Activated CD4-positive, alpha-beta T cell treated with anti-CD3 and anti-CD28 coated beads for 1 hour (primary cell): ENCODE measurements around the gene MANEAL.
"Not testable (repeated sequence)": the region's sequence is repeated elsewhere in the genome, so short reads cannot be mapped to it uniquely, and the experiment has no call there.

Source experiments
- DNase-seq: peaks from one replicate; pipeline ENCODE4 v3.0.0-alpha.2; 2020

Gene MANEAL, protein sequence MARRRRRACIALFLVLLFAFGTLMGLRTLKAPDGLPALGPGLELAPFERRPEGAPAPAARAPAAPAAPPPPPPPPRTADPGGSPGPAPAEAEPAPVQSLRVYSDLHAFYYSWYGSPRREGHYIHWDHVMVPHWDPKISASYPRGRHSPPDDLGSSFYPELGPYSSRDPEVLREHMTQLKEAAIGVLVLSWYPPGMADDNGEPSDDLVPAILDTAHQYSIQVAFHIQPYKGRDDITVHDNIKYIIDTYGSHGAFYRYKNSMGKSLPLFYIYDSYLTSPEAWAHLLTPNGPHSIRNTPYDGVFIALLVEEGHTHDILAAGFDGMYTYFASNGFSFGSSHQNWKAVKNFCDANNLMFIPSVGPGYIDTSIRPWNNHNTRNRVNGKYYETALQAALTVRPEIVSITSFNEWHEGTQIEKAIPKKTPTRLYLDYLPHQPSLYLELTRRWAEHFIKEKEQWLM

DNA sequence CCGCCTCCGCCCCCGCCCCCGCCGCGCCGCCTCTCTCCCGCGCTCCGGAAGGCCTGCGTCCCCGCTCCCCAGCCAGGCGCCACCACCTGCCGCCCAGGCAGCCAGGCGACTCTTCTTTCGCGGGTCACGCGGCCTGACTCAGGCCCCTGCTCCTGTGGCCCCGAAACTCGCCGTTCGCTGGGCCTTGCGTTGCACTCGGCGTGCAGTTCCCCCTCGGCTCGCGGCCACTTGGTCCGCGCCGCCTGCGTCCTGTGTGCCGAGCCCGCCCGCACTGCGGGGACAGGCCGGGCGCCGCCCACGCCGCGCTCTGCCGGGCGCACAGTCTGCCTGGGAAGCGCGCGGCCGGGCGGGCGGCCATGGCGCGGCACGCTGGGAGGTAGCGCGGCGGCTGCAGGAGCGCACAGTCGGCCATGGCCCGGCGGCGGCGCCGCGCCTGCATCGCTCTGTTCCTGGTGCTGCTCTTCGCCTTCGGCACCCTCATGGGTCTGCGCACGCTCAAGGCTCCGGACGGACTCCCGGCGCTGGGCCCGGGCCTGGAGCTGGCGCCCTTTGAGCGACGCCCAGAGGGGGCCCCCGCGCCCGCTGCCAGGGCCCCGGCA is at the start of gene MANEAL:
Gene MANEAL, plus strand, starts transcription at position 75 of the 599 bp plus-strand sequence. Its CDS starts 336 bp downstream, at position 411.
- DNase-seq, result no peak

DNA sequence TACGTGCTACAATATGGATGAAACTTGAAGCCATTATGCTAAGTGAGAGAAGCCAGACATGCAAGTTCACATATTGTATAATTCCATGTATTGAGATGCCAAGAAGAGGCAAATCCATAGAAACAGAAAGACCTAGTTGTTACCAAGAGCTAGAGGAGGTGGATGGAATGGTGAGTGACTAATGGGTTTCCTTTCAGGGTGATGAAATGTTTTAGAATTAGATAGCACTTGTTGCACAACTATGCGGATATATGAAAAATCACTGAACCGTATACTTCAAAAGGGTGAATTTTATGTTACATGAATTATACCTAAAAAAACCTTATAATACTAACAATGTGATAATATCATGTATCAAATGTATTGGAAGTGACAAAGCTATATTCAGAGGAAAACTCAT is 46.8 kb upstream of the MANEAL start:
- no peak for DNase-seq

DNA sequence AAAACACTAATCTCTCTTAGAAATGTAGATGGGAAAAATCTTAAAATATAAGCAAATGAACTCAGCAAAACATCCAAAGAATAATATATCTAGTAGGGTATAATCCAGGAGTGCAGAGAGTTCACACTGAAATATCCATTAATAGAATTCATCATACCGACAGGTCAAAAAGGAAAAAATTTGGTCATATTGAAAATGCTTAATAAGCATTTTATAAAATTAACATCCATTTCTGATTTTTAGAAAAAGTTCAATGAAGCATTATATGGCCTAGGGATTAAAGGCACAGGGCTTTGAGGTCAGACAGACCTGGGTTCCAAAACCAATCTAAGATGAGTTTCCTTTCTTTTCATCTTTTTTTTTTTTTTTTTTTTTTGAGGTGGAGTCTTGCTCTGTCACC is 45.1 kb upstream of the MANEAL start:
- no peak for DNase-seq

DNA sequence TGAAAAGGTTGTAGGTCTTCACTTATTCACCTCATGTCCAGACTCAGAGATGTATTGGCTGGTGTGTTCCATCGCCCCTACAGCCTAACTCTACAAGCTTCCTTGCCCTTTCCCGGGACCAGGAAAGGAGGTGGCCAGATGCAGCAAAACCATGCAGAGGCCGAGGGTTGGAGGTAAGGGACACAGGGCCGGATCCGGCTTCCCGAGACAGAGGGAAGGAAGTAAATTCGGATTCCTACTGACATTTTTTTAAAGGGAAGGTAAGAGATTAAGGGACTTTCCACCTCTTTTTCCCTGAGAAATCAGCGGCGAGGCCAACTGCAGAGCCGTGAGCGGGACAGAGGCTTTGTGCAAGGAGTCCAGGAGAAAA is 41.4 kb upstream of the MANEAL start:
- DNase-seq, result no peak

DNA sequence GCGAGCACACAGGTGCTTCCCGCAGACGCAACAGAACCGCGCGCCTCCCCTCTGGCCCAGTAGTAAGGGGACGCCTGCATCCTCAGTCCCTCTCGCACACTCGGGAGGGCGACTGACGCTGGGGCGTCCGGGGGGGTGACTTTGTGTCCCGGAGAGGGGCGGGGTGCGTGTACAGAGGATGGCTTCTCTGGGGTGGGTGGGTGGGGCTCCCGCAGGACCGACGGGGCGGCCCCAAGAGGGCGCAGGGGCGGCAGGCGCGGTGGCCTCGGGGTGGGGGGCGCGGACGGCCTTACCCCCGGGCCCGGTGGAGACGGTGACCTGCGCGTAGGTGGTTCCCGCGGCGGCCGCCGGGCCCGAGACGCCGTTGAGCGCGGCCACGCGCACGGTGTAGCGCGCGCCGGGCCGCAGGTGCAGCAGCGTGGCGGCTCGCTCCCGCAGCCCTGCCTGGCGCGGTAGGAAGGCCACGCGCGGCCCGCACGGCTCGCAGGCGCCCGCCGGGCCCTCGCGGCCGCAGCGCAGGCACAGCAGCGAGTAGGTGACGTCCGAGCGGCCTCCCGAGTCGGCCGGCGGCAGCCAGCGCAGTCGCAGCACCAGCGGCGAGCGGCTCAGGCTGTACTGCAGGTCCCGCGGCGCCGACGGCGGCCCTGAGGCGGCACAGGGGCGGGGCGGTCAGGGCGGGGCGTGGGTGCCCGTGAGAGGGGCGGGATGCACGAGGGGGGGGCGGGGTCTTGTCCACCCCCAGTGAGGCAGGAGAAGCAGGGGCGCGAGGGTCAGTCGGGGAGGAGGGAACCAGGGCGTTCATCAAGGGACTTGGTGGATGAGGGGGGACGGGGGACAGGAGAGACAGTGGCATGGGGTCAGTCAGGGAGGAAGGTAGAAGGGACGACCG is 40.8 kb upstream of the MANEAL start:
- DNase-seq, result no peak

DNA sequence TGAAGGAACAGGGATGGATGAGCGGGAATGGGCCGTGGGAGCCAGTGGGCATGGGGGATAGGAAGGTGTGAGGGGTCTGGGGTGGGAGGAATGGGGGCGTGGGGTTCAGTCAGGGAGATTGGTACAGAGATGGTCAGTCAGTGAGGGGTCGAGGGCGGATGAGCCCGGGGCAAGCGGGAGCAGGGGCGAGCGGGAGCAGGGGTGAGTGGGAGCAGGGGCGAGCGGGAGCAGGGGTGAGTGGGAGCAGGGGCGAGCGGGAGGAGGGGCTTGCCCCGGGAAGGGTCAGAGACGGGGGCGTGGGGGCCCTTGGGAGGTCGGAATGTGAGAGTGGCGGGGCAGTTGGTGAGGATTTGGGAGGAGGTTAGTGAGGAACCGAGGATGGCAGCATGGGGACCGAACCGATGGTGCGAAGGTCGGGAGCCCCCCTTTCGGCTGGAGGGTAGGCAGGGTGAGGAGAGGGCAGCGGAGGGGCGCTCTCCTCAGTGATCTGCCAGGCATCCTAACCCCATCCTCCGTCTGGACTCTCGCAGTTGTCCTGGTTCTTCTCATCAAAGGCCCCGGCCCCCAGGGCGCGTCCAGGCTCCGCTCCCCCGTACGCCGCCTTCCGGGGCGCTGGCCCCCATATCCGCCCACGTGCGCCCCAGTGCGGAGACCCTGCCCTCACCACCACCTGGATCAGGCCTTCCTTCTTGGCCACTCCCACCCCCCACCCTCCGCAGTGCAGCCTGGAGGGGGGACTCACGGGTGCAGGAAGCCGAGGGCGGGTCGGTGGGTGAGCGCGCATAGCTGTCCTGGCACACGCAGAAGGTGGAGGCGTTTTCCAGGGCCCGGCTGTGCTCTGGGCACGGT is 40.0 kb upstream of the MANEAL start:
- DNase-seq, result no peak

DNA sequence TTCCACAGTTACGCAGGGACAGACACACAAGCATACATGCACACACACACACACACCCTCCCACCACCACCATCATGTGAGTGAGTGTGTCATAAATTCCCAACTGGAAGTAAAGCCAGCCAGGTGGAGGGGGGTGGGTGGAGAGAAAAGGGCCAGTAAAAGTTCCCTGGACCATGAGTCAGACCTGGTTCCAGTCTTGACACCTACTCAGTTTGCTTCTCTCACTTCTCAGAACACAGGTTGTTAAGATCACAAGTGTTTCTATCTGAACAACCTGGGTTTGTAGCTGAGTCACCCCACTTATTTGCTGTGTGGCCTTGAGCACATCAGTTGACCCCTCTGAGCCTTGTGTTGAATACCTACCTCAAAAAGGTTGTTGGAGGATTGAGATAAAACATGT is 38.4 kb upstream of the MANEAL start:
- no peak for DNase-seq

DNA sequence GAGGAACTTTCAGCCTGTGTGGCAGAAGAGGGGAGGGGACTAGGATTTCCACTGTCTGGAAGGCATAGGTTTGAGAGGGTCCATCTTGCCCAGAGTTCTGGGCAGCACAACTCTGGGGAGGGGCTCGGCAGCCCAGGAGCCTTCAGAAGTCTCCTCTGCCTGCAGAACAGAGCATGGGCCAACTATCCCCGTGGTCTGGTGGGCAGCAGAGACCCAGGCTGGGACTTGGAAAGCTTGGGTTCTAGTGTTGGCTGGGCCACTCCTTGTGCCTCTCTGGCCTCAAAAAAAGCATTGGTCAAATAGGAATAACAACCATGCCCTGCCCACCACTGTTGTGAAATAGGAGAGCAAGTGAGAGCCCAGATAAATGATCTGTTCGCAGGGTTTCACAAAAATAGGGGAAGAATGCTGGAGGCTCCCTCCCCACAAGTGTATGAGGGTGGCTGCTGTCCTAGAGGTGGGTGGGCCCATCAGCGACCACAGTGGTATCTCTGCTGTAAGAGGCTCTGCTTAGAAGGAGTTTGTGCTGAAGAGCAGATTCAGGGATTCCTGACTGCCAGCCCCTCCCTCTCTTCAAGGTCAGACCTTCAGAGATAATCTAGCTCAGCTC is 37.6 kb upstream of the MANEAL start:
- DNase-seq, result no peak

DNA sequence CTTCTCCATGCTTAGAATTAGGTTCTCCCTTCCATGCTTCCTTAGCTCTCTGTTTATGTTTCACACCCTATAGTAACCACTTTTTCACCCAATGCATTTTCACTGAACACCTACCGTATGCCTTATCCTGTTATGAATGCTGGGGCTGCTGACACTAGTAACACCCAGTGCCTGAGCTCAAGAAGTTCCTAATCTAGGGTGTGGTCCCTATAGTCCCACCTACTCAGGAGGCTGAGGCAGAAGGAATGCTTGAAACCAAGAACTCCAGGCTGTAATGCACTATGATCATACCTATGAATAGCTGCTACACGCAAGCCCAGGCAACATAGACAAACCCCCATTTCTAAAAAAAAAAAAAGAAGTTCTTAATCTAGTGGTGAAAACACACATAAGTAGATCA is 34.2 kb upstream of the MANEAL start:
- DNase-seq, result no peak

DNA sequence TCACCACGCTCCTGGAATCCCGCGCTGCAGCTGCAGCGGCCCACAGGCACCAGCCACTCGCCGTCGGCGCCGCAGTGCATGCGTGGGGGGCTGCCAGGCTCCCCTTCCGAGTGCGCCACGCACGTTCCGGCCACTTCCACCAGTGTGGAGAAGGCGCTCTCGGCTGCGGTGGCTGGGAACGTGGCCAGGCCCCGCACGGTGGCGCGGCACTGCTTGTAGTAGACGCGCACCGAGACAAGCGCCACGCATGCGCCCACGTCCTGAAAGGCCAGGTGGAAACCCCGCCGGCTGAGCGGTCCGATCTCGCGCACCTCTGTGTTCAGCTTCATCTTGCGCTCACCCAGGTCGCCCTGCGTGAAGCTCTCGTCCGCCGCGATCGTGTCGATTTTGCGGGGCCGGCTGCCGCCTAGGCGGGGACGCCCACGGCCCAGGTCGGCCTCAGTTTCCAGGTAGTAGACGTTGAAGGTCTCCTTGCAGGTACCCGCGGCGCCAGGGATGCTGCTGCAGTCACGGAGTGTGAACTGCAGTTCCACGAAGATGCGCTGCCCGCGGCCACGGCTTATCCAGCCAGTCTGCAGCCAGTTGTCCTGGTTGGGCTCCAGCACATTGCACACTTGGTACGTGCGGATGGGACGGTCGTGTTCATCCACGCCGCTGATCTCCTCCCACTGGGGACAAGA is 32.1 kb upstream of the MANEAL start:
- DNase-seq, result no peak

DNA sequence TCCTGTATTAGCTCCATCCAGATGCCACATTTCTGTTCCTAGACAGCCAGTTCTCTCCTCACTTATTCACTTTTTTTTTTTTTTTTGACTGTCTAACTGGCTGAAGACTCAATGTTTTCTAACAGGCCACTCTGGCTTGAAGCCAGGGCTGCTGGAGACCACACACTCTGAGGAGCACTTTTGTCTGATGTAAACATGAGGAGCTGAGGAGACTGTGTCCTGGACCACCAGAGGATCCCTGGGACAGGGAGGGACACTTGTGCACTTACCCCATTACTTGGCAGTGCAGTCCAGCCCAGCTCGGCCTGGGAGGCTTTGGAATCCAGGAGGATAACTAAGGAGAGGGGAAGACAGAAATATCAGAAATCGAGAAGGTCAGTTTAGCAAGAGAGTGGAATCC is 31.1 kb upstream of the MANEAL start:
- DNase-seq, result no peak

DNA sequence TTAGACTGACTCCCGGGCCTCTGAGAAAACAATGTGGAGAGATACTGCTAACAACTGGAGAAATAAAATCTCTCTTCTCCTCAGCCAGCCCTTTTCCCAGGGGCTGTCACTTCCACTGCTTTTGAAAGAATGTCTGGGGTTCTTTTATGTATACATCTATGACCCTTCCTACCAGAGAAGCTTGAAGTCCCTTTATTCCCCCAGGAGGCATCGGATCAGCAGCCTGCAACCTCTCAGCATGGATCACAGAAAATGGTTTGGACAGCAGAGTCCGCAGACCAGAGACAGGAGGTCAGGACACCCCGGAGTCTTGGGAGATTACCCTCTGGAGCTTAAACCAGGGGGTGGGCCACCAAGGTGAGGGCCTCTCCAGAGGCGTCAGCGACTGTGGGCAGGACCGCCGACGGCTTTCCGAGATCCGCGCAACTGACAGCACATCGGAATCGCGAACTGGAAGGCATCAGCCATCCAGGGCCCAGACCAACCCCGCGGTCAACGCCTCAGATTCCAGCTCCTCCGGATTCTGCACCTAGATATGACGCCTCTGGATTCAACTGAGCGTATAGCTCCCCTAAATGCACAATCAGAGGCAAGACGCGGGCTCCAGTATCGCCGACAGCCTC is 29.7 kb upstream of the MANEAL start:
- DNase-seq, result no peak

DNA sequence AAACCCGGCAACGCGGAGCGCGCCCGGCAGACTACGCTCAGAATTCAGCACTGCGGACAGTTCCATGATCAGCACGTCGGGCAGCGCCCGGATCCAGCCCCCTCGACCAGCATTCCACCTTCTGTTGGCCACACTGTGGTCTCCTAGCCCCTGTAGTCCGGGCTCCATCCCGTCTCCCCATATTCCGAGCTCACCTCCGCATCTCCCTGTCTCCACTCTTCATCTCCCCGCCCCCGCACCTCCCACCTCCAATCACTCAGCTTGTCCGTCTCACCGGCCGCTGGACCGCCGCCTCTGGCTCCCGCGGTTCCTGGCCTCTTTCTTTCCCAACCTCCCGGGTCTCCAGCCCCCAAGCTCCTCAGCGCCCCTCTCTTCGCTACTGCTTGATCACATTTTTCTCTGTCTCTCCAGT is 29.2 kb upstream of the MANEAL start:
- no peak for DNase-seq

DNA sequence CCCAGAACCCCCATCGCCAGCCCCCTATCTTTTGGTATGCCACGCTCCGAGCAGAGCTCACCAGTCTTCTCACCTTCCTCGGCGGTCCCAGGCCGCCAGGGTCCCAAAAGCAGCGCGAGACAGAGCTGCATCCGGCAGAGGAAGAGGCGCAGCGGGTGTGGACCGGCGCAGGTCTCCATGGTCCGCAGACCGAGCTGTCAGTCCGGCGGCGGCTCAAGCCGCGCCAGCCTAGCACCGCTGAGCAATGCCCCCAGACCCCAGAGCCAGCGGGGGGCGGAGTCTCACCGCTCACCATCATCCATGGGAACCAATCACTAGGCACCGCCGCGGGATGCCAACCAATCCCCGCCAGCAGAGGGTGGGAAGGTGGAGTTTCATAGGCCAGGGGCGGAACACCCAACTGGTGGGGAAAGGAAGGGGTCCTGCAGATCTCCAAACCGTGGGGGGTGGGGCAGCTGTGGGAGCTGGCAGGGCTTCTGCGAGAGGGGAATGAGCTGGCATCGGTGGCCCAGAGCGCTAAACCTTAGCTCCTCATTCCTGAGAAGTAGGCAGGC is 28.7 kb upstream of the MANEAL start, which contains the start of gene EPHA10:
Gene EPHA10, minus strand, starts transcription at position 233 of the 554 bp plus-strand sequence. Its CDS starts 54 bp downstream, at position 179.
- no peak for DNase-seq

DNA sequence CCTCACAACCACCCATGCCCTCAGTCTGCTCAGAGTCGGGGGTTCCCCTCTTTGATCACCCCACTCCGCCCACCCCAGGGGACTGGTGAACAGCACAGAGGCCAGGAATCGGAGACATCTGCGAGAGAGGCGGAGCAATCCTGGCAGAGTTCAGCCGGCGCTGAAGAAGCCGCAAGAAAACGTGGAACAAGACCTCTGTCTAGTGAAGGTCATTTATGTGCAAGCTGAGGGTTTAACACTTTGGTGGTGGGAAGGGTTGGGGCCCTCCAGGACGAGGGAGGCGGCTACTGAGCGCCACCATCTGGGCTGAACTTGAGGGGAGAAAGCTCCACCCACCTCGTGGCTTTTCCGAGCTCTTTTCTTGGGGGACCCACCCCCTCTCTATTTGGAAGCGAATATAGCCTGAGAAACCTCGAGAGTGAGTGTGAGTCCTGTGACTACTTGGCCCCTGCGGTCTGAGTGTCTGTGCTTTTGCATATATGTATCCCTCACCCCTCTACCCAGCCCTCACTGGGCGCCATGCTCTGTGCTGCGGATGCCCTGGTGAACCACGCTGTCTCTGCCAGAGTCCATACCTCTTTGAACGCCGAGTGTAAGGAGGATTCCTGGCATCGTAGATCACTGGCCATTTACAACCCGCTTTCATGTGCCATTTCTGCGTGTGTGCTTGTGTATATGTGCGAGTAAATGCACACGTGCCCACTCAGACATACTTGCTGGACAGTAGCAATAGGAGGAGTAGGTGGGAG is 27.6 kb upstream of the MANEAL start:
- no peak for DNase-seq

DNA sequence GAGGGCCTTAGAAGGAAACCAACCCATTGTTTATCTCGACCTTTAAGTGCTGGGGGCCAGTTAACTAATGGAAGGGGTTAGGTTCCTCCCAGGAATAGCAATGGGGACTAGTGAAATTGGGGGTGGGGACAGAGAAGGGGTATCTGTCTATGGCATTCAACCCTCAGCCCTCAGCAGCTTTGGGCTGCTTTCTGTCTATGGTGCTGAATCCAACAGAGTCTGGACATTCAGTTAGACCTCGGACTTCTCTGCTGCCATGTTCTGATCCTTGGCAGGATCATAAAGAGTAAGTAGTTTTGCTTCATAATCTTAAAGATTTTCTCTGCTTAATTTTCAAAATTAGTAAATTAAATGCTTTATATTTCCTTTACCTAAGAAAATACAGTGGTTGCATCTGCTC is 26.2 kb upstream of the MANEAL start:
- no peak for DNase-seq

DNA sequence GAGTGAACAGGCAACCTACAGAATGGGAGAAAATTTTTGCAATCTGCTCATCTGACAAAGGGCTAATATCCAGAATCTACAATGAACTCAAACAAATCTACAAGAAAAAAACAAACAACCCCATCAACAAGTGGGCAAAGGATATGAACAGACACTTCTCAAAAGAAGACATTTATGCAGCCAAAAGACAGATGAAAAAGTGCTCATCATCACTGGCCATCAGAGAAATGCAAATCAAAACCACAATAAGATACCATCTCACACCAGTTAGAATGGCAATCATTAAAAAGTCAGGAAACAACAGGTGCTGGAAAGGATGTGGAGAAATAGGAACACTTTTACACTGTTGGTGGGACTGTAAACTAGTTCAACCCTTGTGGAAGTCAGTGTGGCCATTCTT is 22.2 kb upstream of the MANEAL start:
- DNase-seq, result not testable (repeated sequence)

DNA sequence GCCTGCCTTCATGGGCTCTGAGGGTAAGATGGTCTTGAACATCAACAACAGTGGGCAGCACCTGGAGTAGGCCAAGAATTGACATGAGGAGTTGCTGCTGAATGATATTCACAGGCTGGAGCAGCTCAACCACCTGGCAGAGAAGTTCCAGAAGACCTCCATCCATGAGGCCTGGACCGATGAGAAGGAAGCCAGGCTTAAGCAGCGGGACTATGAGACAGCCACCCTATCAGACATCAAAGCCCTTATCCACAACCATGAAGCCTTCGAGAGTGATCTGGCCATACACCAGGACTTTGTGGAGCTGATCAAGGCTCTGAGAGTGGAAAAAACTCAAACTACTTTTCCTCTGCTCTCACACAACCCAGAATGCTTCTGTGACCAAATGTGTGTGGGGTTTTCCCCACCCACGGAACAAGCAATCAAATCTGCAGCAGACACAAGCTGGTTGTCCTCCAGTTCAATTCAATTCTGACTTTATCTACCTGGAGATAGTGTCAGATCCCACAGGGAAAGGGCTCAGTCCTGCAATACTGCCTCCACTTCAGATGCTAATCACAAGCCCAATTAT is 16.6 kb upstream of the MANEAL start:
- DNase-seq, result no peak

DNA sequence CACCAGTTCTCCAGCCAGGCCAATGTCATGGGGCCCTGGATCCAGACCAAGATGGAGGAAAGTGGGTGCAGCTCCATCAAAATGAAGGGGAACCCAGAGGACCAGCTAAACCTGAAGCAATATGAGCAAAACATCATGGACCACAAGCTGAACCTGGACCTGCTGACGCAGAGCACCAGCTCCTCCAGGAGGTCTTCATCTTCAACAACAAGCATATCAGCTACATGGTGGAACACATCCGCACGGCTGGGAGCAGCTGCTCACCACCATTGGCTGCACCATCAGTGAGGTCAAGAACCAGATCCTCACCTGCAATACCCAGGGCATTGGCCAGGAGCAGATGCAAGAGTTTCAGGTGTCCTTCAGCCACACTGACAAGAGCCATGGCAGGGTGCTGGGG is 15.0 kb upstream of the MANEAL start:
- no peak for DNase-seq

DNA sequence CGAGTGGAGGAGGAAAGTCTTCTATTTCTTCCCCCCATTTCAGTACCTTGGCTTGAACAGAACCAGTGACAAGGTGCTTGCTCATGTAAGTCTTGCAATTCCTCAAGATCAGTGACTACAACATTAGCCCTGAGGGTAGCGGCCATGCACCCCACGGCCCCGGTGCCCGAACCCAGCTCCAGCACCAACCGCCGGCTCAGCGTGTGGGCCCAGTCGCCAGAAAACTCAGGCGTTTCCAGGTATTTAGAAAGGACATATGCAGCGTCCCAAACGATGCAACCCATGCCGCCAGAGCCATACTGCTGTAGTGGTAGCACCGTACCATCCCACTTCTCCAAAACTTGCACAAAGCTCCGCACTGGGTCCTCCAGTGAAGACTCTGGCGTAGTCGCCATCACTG is 11.2 kb upstream of the MANEAL start:
- DNase-seq, result no peak
